ENCODE data around the gene TTC28.

DNA sequence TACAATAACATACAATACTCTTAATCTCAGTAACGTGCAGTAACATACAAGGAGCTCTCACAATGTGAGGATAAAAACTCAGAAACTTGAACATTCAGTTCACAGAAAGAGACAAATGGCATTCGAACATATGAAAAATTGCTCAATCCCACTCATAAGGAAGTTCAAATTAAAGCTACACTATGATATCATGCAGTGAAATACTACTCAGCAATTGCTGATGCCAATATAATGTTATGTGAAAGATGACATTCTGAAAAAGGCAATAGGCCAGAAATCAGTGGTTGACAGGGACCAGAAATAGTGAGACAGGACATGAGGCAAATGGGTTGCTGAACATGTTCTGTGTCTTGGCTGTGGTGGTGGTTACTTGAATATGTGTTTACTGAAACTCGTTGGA lies 726.9 kb downstream of the TTC28 start:
- TF ChIP-seq, protein P1, sequence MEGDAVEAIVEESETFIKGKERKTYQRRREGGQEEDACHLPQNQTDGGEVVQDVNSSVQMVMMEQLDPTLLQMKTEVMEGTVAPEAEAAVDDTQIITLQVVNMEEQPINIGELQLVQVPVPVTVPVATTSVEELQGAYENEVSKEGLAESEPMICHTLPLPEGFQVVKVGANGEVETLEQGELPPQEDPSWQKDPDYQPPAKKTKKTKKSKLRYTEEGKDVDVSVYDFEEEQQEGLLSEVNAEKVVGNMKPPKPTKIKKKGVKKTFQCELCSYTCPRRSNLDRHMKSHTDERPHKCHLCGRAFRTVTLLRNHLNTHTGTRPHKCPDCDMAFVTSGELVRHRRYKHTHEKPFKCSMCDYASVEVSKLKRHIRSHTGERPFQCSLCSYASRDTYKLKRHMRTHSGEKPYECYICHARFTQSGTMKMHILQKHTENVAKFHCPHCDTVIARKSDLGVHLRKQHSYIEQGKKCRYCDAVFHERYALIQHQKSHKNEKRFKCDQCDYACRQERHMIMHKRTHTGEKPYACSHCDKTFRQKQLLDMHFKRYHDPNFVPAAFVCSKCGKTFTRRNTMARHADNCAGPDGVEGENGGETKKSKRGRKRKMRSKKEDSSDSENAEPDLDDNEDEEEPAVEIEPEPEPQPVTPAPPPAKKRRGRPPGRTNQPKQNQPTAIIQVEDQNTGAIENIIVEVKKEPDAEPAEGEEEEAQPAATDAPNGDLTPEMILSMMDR (IDR thresholded peaks at IDR 0.05) = no peak
- no peak for TF ChIP-seq POLR2A (IDR thresholded peaks at IDR 0.05)

Data from lower leg skin (tissue), 3 donors.